Mesodermal cell (in vitro differentiated cells): Measurements from ENCODE around the gene ITGBL1.

Experiments
- H3K27ac ChIP-seq: 2 replicates; pipeline ENCODE4 v1.7.0; 2013; ENCODE audit warnings: mild to moderate bottlenecking, low read depth, low read length, moderate library complexity; ENCODE audit not compliant: severe bottlenecking
- H3K36me3 ChIP-seq: 2 replicates; pipeline ENCODE4 v1.7.1; 2013; ENCODE audit warnings: mild to moderate bottlenecking, low read length, moderate library complexity; ENCODE audit not compliant: control insufficient read depth, insufficient read depth
- H3K4me1 ChIP-seq: one replicate; pipeline ENCODE4 v1.7.1; 2013; ENCODE audit warnings: mild to moderate bottlenecking, low read length; ENCODE audit not compliant: insufficient read depth, control insufficient read depth, poor library complexity, severe bottlenecking
- H3K4me3 ChIP-seq: 2 replicates; pipeline ENCODE4 v1.7.0; 2013; ENCODE audit warnings: low read length, control low read depth, mild to moderate bottlenecking; ENCODE audit not compliant: insufficient read depth, poor library complexity, severe bottlenecking; ENCODE audit errors: extremely low read depth
- H3K9me3 ChIP-seq: 2 replicates; pipeline ENCODE4 v1.7.1; 2013; ENCODE audit warnings: mild to moderate bottlenecking, low read length, moderate library complexity; ENCODE audit not compliant: control insufficient read depth
- WGBS, 2 experiments: methylation state at CpG; one replicate each; pipeline ENCODE4 v1.1.5; 2013; ENCODE audit warnings: missing lambda C conversion rate in 2 of 2; ENCODE audit not compliant: insufficient coverage in 2 of 2; 5-methylcytosine and 5-hydroxymethylcytosine counted together

The ITGBL1 gene

DNA sequence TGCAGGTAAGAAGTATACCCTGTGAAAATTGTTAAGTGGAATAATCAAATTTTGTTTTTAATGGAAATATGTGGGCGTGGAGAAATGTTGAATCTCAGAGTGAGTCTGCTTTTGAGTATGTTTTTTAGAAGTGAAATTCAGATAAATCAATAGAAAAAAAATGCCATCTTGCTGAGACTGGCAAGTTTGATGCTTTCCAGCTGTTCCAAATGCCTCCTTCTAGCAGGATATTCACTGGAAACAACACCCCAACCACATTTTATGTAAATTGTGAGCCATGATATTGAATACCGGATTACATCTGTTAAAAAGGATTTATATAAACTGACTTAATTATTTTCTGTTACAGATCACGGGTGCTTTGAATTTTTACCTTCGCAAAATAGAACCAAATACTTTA, 115.4 kb downstream of the ITGBL1 start:
- 56 to 100% methylated on average over 1 of the region's 4 CpGs for WGBS, 2 experiments
- Histone ChIP-seq H3K36me3 (no peaks in the 10 kb centered on the region), H3K4me1 (no peaks in the 10 kb centered on the region), H3K9me3 (no peaks in the 10 kb centered on the region), H3K4me3 (no peak overlapping the region), H3K27ac (no peak overlapping the region)

DNA sequence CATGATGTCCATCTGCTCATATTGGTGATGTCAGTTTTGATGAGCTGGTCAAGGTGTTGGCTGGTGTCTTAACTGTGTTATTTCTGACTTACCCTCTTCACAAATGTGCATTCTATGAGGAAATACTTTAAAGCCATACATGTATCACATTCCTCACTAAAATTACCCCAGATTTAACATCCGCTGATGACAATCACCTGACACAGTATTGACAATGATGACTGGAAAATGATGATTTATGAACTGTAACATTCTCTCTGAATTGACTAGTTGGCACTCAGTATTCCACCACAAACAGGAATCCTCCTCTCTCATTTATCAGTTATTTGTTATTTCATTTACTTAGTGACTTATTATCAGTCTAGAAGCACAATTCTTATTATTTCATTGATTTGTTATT, 117.3 kb downstream of the ITGBL1 start:
- WGBS, 2 experiments, result no CpG with 5 or more reads among the region's 1 CpG
- H3K4me3 ChIP-seq, result no peak overlapping the region
- no peak overlapping the region for H3K27ac ChIP-seq
- no peaks in the 10 kb centered on the region for H3K4me1 ChIP-seq
- H3K9me3 ChIP-seq, result no peaks in the 10 kb centered on the region
- H3K36me3 ChIP-seq, result no peaks in the 10 kb centered on the region

DNA sequence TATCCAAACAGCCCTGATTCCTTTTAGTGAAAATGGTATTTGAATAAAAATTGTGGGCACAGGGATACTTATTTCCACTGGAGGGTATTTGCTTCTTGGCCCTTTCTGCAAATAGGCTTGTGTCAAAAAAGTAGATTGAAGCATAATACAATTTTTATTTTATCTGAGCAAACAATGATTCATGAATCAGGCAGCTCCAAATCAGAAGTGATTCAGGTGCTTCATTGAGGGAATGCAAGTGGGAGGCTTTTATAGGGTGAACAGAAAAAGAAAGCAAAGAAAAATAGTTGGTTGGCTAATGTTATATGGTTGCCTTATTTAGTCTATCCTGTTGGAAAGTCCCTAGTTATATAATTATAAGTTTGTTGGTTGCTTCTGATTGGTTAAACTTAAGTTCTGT, 117.9 kb downstream of the ITGBL1 start:
- Histone ChIP-seq H3K36me3 (no peaks in the 10 kb centered on the region), H3K4me1 (no peaks in the 10 kb centered on the region), H3K27ac (no peak overlapping the region), H3K9me3 (no peaks in the 10 kb centered on the region), H3K4me3 (no peak overlapping the region)

DNA sequence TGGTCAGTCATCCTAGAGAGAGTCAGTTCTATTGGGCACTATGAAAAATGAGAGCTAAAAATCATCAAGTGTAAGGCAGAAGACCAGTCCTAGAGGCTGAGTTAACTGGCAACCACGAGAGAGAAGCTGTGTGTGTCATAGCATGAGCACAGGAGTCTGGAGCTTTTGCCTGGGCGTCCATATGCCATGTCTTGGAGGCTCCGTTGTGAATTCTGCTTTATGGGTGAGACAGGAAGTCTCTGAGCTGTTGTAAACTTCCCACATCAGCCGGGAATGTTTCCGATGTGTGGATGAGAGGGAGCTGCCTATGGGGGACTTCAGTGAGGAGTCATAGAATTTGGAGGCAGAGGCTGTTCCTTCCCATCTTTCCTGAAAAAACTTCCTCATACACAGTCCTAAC, 120.0 kb downstream of the ITGBL1 start:
- H3K4me3 ChIP-seq, result no peak overlapping the region
- H3K27ac ChIP-seq, result no peak overlapping the region
- no peaks in the 10 kb centered on the region for H3K9me3 ChIP-seq
- WGBS, 2 experiments, result 89 to 92% methylated on average over 3 of the region's 5 CpGs
- H3K36me3 ChIP-seq, result no peaks in the 10 kb centered on the region
- peaks cover 5% of the 10 kb centered on the region for H3K4me1 ChIP-seq

DNA sequence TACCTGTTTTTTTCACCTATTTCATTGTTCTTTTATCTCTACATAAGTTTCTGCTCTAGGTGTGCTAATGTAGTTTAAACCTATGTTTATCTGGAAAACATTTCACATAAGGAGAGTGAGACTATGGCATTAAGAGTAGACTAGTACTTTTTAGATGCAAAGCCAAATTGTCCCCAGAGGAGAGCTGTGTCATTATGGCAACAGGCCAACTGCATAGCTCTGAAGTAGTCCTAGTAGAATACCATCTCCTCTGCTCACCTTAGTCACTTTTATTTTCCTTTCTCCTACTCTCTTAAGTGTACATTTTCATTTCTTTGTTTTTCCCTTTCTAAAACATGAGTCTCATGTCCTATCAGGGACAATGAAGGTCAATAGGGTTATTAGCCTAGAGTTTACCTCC, 123.1 kb downstream of the ITGBL1 start:
- no peaks in the 10 kb centered on the region for H3K36me3 ChIP-seq
- no peaks in the 10 kb centered on the region for H3K9me3 ChIP-seq
- H3K4me3 ChIP-seq, result no peak overlapping the region
- no peak overlapping the region for H3K27ac ChIP-seq
- peaks cover 5% of the 10 kb centered on the region for H3K4me1 ChIP-seq

DNA sequence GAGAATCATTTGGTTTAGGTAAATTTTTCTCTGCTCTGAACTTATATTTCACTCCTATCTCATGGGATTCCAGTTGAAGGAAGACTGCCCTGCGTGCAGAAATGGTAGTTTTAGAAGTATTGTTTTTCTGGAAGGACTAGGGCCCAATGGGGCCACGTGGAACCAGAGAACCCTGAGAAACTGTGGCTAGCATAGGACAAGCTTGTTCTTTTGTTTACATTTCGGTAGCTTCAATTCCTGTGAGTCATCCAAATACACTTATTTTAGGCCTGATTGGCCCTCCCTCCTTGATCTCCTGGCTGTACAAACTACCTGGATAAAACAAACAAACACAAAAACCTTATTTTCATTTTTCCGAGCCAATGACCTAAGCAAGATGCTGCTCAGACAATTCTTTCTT, 124.0 kb downstream of the ITGBL1 start:
- H3K36me3 ChIP-seq, result no peaks in the 10 kb centered on the region

DNA sequence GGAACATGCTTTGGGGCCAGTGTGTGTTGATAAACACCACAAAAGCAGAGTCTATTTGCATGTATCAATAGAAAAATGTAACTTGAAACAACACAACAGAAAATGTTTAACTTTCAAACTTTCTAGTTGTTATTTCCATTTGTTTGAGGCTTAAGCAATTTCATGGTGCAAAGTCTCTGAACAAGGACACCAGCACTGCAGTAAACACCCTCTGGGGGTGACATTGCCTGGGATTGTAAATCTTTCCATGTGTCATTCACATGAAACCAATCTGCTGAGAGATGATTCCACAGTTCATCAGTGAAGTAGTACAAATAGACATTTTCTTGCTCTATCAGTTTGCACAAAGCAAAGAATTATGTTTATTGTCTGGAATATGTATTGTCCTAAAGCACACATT, 124.5 kb downstream of the ITGBL1 start:
- no peak overlapping the region for H3K27ac ChIP-seq
- no peaks in the 10 kb centered on the region for H3K9me3 ChIP-seq
- H3K4me1 ChIP-seq, result peaks cover 5% of the 10 kb centered on the region
- H3K36me3 ChIP-seq, result no peaks in the 10 kb centered on the region
- H3K4me3 ChIP-seq, result no peak overlapping the region

More for the DNA sequence above, 124.0 kb downstream of the ITGBL1 start:
- Histone ChIP-seq H3K4me3 (no peak overlapping the region), H3K9me3 (no peaks in the 10 kb centered on the region), H3K4me1 (peaks cover 5% of the 10 kb centered on the region), H3K27ac (no peak overlapping the region)
- WGBS, 2 experiments, result 64 to 71% methylated on average over 2 to 3 of the region's 4 CpGs

DNA sequence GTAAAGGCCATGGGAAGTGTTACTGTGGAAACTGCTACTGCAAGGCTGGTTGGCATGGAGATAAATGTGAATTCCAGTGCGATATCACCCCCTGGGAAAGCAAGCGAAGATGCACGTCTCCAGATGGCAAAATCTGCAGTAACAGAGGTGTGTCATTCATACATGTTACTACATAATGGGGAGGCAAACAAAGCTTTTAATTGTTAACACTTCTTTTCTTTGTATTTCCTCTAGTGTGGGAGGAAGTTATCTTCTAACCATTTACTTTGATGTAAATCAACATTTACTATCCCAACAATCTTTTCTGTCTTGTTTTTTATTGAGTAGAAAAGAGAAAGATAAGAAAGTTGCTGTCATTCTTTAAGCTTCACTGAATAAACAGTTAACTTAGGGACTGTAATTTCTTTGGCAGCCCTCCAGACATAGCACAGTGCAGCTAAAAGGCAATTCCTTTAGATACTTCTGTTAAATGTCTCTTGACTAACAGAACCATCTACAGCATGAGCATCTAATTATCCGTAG, 126.9 kb downstream of the ITGBL1 start:
- H3K9me3 ChIP-seq, result no peaks in the 10 kb centered on the region
- no peaks in the 10 kb centered on the region for H3K36me3 ChIP-seq
- H3K27ac ChIP-seq, result peak overlapping the region; percentile 48
- peaks cover 5% of the 10 kb centered on the region for H3K4me1 ChIP-seq
- 57% methylated on average over 3 of the region's 4 CpGs; no CpG with 5 or more reads in 1 of the 2 experiments for WGBS, 2 experiments
- no peak overlapping the region for H3K4me3 ChIP-seq

DNA sequence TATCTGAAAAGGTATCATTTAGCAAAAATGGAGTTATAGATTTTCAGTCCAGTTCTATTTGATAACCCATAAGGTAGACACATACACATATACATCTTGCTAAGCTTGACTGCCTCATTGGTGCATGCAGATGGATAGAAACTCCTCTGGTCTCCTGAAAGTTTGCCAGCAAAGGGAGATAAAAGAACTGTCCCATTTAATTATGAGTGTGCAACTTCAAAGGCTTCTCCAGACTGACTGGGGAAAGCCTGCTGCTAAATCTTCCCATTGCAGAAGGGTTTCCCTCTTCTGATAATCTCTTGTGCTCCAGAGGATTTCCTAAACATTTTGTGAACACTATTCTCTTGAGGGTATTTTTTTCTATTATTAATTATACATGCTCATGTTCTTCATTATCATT, 131.9 kb downstream of the ITGBL1 start:
- H3K27ac ChIP-seq, result no peak overlapping the region
- no peaks in the 10 kb centered on the region for H3K9me3 ChIP-seq
- H3K36me3 ChIP-seq, result no peaks in the 10 kb centered on the region
- no peak overlapping the region for H3K4me3 ChIP-seq
- no peaks in the 10 kb centered on the region for H3K4me1 ChIP-seq

DNA sequence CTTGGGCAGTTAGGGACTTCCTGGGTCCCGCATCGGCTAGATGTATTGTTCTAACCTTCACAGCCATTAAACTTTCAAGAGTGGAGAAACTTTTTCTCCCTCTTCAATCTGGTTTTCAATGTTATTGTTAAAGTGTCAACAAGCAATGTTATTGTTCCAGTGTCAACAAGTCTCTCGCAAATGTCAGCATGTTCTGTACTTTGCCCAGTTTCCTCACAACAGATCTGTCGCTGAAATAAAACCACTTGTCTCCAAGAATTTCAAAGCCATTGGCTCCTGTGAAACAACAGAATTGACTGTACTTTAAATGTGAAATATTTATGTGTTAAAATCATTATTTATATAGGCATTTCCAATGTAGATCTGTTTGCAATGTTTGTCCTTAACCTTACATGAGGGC, 138.0 kb downstream of the ITGBL1 start:
- H3K27ac ChIP-seq, result no peak overlapping the region
- H3K36me3 ChIP-seq, result no peaks in the 10 kb centered on the region
- H3K9me3 ChIP-seq, result no peaks in the 10 kb centered on the region
- H3K4me1 ChIP-seq, result no peaks in the 10 kb centered on the region
- 90% methylated on average over 2 of the region's 4 CpGs; no CpG with 5 or more reads in 1 of the 2 experiments for WGBS, 2 experiments
- no peak overlapping the region for H3K4me3 ChIP-seq

DNA sequence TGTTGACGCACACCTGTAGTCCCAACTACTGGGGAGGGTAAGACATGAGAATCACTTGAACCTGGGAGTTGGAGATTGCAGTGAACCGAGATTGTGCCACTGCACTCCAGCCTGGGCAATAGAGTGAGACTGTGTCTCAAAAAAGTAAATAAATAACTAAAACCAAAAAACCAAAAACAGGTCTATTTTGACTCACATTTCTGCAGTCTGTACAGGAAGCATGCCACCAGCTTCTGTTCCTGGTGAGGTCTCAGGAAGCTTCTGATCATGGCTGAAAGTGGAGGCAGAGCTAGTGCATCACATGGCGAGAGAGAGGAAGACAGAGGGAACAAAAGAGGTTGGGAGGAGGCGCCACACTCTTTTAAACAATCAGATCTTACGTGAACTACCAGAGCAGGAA, 142.5 kb downstream of the ITGBL1 start:
- no peak overlapping the region for H3K27ac ChIP-seq
- no peak overlapping the region for H3K4me3 ChIP-seq
- no peaks in the 10 kb centered on the region for H3K4me1 ChIP-seq
- 71% methylated on average over 1 of the region's 5 CpGs; no CpG with 5 or more reads in 1 of the 2 experiments for WGBS, 2 experiments
- no peaks in the 10 kb centered on the region for H3K36me3 ChIP-seq
- no peaks in the 10 kb centered on the region for H3K9me3 ChIP-seq

DNA sequence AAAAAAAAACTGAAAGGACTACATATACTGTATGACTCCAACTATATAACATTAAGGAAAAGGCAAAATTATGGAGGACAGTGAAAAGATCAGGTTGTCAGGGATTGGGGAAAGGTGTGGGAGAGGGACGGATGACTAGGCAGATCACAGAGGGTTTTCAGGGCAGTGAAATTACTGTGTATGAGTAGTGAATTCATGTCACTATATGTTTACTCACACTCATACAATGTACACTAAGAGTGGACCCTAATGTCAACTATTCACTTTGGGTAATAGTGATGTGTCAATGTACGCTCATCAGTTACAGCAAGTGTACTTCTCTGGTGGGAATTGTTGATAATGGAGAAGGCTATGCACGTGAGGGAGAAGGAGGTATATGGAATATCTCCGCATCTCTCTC, 144.3 kb downstream of the ITGBL1 start:
- Histone ChIP-seq H3K27ac (no peak overlapping the region), H3K4me1 (no peaks in the 10 kb centered on the region), H3K36me3 (no peaks in the 10 kb centered on the region), H3K4me3 (no peak overlapping the region), H3K9me3 (no peaks in the 10 kb centered on the region)
- no CpG with 5 or more reads among the region's 4 CpGs for WGBS, 2 experiments
